Activated gamma-delta T cell (primary cell): ENCODE results near the gene DGKA.
"Not testable (repeated sequence)": the region's sequence is repeated elsewhere in the genome, so short reads cannot be mapped to it uniquely, and the experiment has no call there.

Source experiments
- DNase-seq: peaks from one replicate; lab custom pipeline; 2025; lab: John Stamatoyannopoulos, UW
- total RNA-seq, 2 donors: gene quantifications; one replicate each; lab custom pipeline; 2026; lab: John Stamatoyannopoulos, UW

The DGKA gene
- 220 to 529 reads per million in 2 donors for total RNA-seq

DNA sequence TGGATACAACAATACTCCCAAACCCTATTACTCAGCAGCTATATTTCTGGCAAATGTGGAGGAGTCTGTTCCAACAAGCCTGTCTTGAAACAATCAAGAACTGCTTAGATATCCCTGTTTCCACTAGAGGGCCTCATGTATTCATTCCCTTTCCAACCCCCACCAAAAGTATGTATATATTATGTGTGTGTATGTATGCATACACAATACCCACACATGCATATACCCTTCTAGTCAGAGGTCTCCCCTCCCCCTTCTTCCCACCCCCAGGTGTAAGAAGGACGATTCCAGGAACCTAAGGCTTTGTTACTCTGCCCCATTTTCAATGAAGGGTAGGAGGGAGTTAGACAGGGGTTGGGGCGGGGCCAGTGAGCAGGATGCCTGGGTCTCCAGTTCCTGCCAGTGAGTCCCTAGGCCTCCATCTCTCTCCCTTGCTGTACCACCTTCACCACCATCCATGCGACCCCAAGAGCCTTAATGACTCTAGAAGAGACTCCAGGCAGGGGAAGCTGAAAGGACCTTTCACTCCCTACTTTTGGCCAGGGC lies at the start of gene DGKA:
TSS of gene DGKA (plus strand) at position 392 of the 546 bp plus-strand sequence. CDS start 5,342 bp downstream, outside the sequence.
- no peak for DNase-seq

DNA sequence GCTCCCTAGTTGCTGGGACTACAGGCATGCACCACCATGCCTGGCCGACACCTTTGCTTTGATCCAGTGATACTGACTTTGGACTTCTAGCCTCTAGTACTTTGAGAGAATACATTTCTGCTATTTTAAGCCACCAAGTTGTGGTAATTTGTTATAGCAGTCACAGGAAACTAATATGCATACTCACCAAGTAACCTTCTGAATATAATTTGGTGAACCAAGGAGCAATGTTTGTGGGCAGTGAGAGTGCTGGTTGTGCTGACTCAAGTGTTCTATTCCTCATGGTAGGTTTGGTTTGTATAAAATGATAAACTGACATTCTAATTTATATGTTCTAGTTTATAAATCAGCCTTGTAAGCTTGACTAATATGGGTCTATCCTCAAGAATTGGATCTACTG lies 45.8 kb upstream of the DGKA start:
- no peak for DNase-seq

DNA sequence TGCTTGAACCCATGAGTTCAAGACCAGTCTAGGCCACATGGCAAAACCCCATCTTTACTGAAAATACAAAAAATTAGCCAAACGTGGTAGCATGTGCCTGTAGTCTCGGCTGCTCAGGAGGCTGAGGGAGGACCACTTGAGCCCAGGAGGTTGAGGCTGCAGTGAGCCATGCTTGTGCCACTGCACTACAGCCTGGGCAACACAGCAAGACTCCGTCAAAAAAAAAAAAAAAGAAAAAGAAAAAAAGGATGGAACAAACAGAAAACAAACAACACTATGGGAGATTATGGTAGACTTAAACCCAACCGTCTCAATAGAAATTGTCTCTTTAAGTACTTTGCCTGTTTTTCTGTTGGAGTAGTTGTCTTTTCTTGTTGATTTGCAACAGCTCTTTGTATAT lies 39.7 kb upstream of the DGKA start:
- no peak for DNase-seq

DNA sequence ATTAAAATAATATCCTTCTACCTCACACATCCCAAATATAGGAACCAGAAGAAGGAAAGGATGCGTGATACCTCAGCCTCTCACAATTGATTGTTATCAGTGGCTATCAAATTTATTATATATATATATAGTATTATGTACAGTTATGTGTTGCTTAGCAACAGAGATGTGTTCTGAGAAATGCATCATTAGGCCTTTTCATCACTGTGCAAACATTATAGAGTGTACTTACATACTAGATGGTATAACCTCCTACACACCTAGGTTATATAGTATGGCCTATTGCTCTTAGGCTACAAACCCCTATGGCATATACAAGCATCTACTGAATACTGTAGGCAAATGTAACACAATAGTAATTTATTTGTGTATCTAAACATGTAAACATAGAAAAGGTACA lies 37.2 kb upstream of the DGKA start:
- no peak for DNase-seq

DNA sequence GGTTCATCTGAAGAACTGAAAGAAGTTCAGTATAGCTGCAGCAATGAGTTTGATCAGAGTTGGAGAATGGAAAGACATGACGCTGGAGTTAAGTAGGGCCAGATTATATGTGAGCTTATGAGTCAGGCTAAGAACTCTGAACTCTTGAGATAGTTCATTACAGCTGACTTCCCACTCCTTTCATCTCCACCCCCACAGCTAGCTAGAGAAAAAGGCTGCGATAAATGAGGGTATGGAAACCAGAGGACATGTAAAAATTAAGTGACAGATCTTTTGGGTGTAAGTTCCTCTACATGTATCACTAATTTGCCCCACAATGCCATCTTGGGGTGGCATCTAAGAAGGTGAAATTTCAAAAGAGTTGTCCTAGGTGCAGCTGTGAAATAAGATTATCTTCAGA lies 31.9 kb upstream of the DGKA start:
- no peak for DNase-seq

DNA sequence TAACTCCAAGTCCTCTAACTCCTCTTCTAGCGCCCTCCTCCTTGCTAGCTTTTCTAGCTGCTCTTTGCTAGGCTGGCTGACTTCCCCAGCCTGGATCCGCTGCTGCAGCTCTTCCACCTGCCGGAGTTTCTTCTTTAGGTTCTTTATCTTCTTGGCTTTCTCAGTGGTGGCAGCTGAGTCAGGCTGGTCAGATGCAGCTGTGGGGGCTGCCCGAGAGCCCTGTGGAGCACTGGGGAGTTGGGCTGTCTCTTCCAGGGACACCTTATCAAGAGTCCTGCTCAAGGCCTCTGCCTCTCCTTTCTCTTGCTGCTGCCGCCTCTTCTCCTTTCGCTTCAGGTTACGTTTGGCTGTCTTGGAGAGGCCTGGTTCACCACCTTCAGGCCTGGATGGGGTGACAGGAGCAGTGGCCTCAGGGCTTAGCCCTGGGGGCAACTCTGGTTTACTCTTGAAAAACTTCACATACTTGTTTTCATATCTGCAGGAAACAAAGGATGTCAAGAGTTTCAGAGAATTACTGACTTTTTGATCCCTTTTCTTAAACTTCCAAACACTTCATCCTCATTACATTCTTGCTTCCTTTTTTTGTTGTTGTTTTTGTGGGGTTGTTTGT lies 29.0 kb upstream of the DGKA start:
- no peak for DNase-seq

DNA sequence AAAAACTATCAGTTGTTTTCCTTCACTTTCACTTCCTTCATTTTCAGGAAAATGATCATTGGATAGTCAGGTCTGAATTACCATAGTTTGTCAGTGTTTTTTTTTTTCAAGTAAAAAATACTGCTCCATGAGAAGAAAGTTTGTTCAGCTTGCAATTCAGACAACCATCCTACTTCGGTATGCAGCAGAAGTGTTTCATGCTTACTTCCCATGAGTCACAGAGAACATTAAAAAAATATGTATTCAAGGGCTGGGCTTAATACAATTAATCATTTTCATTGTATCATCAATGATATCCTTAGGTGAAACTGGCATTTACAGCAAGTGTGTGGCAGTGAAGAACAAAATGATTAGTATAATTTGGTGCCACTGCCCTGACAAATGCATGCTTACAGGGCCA lies 24.9 kb upstream of the DGKA start:
- no peak for DNase-seq

DNA sequence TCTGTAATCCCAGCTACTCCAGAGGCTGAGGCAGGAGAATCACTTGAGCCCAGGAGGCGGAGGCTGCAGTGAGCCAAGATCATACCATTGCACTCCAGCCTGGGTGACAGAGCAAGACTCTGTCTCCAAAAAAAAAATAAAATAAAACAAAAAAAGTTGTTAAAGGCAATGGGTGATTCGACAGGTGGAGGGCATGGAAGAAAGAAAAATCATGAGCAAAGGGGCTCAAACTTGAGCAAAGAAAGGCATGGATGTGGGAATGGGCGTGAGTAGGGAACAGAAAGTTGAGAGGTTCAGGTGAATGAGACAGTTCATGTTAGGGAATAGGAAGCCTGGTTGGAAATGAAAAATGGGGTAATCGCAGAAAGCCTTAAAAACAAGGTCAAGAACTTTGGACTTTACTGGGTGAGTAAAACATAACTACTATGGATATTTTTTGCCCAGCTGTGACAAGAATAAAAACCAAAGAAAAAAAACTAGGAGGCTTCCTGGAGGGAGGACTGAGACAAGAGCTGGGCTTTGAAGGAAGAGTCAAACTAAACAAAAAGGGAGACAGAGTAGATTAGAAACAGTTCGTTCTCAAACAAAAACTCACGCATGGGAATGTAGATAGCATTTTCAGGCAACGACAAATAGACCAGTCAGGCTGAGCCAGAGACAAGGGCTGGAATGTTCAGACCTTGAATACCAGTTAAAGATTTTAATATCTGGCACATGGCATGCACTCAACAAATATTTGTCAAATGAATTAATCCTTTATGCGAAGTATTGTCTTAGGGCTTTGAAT lies 22.0 kb upstream of the DGKA start:
- no peak for DNase-seq

DNA sequence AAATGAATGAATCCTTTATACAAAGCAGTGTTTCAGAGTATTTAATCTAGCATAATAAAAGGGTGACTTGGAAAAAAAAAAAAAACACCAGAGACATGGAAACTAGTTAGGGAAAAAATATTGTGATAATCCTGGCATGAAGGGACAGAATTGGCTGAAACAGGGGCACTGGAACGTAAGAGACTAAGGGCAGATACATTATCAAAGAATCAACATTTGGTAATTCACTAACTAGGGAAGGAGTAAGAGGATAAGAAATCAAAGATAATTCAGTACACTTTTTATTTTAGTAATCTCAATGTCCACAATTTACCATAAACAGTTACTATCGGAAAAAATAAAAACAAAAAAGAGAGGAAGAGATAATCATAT lies 21.5 kb upstream of the DGKA start:
- DNase-seq = no peak

DNA sequence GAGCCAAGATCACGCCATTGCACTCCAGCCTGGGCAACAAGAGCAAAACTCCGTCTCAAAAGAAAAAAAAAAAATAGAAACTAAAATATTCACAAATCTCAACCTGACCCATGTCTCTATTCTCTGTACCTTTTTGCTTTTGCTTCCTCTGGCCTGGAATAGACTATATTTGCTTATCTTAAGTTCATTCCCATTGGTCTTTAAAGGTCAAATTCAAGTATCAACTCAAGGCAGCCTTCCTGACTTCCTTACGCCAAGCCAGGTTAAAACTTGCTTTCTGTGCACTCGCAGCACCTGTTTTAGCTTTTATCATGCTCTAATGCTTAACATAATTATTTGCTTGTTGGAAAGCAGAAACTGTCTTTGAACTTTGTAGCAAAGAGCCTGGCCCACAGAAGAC lies 18.1 kb upstream of the DGKA start:
- no peak for DNase-seq

DNA sequence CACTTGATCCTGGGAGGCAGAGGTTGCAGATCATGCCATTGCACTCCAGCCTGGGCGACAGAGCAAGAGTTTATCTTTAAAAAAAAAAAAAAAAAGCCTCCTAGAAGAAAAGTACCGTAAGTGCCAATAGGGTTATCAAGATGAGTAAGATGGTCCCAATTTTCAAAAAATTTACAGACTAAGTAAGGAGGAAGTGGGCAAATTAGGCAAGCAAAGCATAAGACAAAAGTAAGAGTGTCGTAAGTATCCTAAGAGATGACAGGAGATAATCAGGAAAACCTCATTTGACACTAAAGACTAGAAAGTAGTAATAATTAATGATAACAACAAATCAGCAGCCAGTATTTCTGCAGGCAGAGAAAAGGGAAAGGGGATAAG lies 15.5 kb upstream of the DGKA start:
- DNase-seq = no peak

DNA sequence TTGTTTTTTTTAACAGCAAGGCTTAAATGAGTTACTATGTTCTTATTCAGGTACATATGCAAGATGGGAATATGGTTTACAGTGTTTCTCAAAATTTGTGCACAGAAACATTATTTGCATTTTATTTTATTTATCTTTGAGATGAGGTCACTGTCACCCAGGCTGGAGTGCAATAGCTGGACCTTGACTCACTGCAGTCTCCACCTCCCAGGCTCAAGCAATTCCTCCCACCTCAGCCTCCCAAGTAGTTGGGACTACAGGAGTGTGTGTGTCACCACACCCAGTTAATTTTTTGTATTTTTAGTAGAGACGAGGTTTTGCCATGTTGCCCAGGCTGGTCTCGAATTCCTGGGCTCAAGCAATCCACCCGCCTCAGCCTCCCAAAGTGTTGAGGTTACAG lies 11.9 kb upstream of the DGKA start:
- not testable (repeated sequence) for DNase-seq

DNA sequence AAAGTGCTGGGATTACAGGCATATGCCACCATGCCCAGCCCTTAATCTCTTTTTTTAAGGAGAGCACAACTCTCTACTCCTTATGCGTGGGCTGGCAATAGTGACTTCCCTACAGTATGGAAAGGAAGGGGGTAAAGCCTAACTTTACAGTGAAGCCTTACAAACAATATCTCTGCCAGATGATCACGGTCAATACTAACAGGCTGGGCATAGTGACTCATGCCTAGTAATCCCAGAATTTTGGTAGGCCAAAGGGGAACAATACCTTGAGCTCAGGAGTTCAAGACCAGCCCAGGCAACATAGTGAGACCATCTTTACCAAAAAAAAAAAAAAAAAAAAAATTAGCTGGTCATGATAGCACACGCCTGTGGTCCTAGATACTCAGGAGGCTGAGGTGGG lies 8.8 kb upstream of the DGKA start:
- no peak for DNase-seq

DNA sequence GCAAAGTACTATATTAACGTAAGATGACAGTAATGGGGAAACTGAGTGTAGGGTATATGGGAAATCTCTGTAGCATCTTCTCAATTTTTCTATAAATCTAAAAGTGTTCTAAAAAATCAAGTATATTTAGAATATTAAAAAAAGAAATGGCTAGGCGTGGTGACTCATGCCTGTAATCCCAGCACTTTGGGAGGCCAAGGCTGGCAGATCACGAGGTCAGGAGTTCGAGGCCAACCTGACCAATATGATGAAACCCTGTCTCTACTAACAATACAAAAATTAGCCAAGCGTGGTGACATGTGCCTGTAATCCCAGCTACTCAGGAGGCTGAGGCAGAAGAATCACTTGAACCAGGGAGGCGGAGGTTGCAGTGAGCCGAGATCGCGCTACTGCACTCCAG lies 7.3 kb upstream of the DGKA start:
- DNase-seq = not testable (repeated sequence)

DNA sequence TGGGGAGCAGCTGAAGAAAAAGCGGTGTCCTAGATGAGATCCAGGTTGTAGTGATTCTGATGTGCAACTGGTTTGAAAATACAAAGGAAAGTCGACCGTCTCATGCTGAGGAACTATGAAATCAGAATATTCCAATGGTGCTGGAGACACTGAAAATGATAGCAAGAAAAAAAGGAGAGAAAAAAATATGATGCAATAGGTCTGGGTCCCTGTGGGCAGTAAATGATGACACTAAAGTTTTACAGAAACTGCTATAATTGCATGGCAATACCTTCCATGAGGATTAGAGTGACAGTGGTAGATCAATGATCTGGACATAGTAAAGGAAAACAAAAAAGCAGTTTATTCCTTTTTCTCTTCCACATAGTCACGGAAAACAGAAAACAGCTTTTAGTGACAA lies 5.6 kb upstream of the DGKA start:
- no peak for DNase-seq

DNA sequence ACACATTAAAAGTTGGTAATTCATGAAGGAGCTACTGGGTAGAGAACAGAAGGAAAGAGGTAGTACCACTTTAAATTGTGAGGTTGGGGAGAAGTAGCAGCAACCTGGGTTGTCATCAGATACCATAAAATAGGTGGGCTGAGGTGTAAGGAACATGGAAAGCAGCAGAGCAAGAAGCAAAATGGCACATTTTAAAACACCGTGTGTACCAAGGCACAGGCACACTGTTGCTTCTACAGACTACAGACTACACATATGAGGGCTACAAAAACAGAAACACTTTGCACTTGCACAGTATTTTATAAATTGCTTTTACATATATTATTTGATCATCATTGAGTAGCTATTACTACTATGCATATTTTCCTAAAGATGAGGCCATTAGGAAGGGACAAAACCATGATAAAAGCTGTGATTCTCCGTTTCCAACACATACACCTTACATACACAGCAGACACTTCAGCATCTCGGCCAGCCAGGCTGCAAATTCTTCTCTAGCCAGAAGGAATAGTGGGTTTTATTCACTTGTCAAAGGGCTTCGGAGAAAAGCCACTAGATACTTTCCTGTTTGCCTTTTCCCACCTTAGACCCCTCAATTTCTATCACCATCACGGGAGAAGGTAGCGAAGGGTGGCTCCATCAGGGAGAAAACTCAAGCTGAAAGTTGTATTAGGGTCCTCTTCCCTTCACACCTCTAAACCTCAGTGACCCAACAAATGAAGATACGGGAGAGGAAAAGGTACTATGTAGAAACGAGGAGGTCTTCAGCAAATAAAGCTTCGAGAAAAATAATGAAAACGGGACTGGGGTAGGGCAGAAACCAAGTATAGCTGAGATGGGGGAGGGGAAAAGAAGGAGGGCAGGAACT lies 4.9 kb upstream of the DGKA start:
- DNase-seq = no peak

DNA sequence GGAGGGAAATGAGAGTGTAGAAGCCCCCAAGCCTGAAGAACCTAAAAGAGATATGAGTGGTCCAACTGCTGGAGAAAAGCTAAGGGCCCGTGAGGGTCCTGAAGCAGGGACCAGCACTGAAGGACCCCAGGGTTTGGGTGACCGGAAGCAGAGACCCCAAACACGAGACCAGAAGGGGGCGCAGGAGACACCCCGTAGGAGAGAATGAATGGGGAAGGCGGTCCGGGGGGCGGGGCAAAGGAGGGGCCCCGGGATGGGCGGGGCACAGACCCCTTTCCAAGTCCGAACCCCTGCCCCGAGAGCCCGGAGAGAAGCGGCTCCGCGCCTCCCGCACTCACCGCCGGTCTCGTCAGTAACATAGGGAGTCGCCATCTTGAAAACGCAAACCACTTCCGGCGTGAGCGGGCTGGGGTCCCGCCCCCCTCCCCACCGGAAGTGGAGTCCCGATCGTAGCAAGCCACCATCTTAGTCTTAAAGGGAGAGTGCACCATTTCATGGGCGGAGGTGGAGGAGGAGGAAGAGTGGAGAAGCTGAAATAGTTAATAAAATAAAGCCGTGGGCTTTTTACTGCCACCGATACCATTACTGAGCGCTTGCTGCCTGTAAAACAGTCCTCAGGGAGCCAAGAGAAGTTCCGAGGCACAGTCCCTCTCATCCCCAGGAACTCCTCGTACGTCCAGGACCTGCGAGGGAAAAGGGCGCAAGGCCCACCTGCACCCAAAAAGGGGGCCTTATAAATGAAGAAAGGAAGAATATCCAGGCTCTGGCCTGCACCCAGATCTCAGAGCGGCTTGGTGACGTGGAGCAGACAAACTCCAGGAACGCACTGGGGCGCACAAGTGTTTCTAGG lies 4.0 kb upstream of the DGKA start:
- peak; percentile 76 for DNase-seq

DNA sequence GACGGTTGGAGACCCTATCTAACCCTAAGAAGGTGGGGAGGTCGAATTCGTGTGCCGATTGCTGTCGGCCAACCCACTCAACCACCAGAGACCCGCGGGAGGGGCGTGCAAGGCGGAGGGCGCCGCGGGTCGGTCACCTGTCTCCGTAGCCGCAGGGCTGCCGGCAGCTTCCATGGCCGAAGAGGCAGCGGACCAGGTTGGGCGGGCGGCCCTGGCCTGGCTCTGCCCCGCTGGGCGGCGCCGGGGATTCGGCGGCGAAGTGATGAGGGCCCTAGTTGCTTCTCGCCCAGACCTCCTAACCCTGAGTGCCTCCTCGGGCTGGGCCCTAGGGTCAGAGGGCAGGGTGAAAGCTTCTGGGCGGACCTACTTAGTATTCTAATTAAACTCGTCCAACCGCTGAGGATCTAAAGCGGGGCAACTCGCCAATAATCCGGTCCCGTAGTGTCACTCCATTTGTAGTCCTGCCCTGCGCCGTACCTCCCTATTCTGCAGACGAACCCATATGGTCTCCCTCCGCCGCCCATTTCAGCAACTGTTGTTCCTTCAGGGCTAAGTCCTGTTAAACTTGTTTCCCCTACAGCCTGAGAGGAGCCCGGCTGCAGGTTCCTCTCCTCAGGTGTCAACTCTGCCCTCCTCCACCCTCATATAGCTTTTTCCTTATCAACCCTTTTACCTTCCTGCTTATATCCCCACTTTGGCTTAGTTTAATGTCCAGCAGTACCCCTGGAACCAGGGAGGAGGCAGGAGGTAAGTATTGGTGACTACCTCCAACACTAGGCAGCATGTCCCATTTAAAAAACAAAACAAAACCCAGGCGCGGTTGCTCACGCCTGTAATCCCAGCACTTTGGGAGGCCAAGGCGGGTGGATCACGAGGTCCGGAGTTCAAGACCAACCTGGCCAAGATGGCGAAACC lies 3.1 kb upstream of the DGKA start, which contains the start of gene PYM1:
TSS of gene PYM1 (minus strand) at position 307 of the 915 bp plus-strand sequence. CDS start at position 174, 133 bp downstream.
- peak; percentile 27 for DNase-seq

DNA sequence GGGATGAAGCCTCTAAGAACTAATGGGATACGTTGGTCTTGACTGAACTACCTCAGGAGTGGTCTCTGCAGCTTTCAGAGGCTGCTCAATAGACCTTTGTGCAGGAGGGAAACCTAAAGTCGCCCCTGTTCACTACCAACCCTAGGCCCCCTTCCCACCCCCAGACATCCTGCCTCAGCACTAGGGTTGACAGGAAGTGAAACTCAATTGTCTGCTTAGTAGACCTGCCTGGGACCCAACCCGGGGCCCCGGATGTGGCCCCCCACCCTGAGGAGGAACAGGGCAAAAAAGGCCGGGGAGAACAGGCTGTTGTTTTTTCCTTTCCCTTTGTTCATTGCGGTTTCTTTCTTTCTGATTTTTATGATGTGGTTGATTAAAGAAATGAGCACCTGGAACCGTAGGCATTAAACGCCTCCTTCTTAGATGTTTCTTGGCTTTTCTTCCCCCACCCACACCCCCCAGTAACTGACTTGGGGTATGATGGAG lies 1.6 kb upstream of the DGKA start:
- DNase-seq = peak; percentile 51

DNA sequence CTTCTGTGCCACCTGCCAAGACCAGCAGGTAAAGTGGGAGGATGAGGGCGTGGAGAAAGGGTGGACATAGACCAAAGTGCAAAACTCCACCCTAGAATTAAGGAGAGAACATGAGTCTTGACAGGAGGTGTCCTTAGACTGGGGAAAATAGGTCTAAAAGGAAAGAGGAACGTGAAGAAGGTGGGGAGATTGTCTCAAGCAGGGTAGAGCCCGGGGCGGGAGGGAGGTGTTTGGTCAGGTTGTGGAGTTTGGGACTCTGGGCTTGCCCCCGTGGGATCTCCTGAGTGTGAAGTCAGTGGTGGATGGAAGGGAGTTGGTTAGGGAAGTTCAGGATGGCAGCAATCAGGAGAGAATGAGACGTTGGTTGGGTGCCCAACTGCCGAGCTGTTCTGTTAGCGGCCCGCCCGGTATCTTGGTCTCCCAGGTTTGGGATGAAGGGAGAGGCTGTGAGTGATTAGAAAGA lies 386 bp downstream of the DGKA start:
- no peak for DNase-seq
